Skeletal muscle cell (primary cell): ENCODE measurements around the gene FADS3.
"Not testable (repeated sequence)": the region's sequence is repeated elsewhere in the genome, so short reads cannot be mapped to it uniquely, and the experiment has no call there.

Experiments
- DNase-seq: peaks from one replicate; pipeline ENCODE4 v3.0.0-alpha.2; 2010; ENCODE audit warnings: low read depth
- H3K4me3 ChIP-seq: 2 replicates; pipeline ENCODE4 v1.5.1; 2011; ENCODE audit warnings: low read depth, mild to moderate bottlenecking, control low read depth, low read length, moderate library complexity

FADS3 gene

DNA sequence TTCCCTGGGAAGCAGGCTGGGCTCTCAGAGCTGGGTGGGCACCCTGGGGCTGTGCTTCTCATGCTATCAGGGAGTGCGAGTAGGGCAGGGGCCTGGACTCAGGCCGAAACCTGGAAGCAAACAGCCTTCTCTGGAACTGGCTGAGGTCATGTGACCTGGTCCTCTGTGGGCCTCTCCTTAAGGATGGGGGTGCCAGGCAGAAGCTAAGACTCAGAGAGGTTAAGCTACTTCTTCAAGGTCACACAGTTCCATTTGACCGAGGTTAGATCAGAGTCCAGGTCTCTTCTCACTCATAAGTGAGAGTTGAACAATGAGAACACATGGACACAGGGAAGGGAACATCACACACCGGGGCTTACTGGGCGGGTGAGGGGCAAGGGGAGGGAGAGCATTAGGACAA is 7.4 kb downstream of the FADS3 start:
- H3K4me3 ChIP-seq = no peak overlapping the region
- DNase-seq = no peak

DNA sequence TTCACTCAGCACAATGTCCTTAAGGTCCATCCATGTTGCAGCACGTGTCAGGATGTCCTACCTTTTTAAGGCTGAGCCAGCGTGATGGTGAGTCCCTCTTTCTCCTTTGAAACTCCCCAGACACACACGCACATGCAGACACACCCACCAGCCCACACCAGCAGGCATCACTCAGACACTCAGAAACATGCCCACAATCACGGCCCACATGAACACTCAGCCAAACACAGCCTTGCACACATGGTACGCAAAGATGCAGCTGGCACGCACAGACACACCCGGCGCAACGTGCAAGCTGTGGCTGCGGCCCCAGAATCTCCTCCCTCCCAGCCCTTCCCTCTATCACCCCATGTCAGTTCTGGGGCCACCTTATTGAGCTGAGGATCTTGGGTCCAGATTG is 8.0 kb downstream of the FADS3 start:
- DNase-seq = no peak
- no peak overlapping the region for H3K4me3 ChIP-seq

- no peak overlapping the region for H3K4me3 ChIP-seq
- DNase-seq = no peak
Observed at GRCh38 chr11:61882879-61883278, 8.5 kb downstream of the FADS3 start.

- DNase-seq, H3K4me3 ChIP-seq: not testable (repeated sequence)
Observed at GRCh38 chr11:61882267-61882666, 9.1 kb downstream of the FADS3 start.

DNA sequence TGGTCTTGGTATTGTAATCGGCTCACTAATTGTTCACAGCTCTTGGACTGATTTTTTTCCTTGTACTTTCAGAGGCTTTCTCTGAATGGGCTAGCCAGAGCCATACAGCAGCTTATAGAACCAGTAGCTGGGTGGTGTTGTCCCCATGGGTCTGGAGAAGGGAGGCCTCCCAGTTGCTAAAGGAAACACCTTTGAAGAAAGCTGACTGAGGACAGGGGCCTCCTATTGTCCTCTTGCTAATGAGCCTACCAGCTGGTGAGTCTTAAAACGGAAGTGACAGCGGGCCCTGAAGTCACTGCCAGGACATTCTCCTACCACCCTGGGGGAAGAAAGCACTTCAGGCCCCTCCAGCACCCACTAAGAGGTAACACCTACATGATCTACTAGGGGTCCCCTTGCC is 9.9 kb downstream of the FADS3 start:
- no peak overlapping the region for H3K4me3 ChIP-seq
- DNase-seq = no peak

GRCh38 chr11:61880454-61880853 is 10.9 kb downstream of the FADS3 start:
- H3K4me3 ChIP-seq = no peak overlapping the region
- no peak for DNase-seq

- DNase-seq = no peak
- no peak overlapping the region for H3K4me3 ChIP-seq
Observed at GRCh38 chr11:61880031-61880430, 11.3 kb downstream of the FADS3 start.

DNA sequence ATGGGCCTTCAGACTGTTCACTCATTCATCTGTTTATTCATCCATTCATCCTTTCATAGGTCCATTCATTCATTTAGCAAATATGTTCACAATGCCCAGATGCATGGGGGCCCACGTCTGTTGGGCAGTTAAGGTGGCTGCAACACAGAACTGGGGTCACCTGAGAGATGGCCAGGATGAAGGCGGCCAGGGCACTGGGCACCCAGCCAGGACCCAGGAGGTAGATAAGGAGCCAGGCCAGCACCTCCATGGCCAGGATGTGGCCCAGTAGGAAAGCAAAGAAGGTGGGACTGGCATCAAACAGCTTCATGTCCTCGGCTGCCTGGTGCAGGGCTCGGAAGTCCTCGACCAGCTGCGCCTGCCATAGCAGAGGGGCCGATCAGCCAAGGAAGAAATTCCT is 12.2 kb downstream of the FADS3 start:
- H3K4me3 ChIP-seq = no peak overlapping the region
- DNase-seq = no peak

DNA sequence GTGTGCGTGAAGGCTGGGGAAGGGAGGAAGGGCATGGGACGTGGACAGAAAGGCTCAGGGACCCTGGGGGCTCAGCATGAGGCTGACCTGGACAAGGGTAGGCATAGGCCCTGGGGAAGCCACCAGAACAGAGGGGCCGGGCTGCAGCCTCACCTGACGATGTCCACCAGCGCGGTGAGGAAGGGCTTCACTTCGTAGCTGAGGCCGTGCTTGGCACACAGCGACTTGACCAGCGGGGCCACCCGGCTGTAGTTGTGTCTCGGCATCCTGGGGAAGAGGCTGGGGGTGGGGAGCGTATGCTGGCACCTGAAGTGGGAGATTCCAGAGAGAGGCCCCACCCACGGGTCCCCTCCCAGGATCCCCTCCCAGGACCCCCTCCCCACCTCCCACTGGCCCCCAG is 15.6 kb downstream of the FADS3 start:
- no peak for DNase-seq
- H3K4me3 ChIP-seq = no peak overlapping the region

GRCh38 chr11:61874853-61875252 is 16.5 kb downstream of the FADS3 start:
- DNase-seq = no peak
- no peak overlapping the region for H3K4me3 ChIP-seq

- DNase-seq = no peak
- no peak overlapping the region for H3K4me3 ChIP-seq
Observed at GRCh38 chr11:61874377-61874809, 17.0 kb downstream of the FADS3 start.

GRCh38 chr11:61873588-61874376 is 17.6 kb downstream of the FADS3 start:
- no peak overlapping the region for H3K4me3 ChIP-seq
- no peak for DNase-seq

DNA sequence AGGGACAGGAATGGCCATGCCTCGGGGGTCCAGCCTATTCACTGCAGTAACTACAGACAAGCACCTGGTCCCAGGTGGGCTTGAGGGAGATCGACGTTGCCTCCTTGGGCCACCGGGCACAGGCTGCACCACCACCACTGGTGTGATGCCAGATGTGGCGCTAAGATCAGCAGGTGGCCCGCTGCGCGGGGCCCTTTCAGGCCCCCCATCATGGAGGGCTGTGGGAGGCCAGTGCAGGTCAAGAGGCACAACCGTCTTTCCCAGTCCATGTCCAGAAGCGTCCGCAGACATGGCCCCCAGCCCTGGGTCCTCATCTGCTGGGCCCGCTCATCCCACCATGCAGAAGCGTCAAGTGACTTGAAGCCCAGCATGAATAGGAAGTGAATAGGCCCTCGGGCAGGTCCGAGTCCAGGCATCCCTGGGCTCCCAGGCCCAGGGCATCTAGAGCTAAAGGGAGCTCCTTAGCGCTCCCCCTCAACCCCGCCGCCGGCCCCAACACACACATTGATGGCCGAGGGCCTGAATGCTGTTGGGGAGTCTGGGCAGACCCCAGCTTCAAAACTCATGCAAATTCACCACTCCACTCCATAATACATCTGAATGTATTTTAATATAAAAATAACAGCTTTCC is 18.3 kb downstream of the FADS3 start:
- no peak overlapping the region for H3K4me3 ChIP-seq
- DNase-seq = no peak

DNA sequence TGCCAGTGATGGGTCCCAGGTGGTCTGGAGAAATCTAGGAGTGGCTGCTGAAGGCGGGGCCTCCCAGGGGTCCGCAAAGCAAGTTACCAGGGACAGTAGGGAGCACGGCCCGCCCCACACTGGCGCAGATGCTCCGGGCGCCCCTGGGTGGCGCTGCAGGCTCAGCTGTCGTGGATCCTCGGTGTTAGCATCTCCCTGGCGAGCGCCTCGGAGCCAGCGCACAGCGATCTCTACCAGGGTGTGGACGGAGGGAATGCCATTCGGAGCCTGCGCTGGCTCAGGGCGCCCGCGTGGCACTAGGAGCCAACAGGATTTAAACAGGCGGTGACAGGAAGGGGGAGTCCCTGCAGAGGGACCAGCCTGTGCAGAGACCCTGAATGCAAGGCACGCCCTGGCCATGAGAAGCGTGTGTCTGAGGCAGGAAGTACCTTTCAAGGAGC is 20.2 kb downstream of the FADS3 start:
- DNase-seq = peak; percentile 46
- no peak overlapping the region for H3K4me3 ChIP-seq

DNA sequence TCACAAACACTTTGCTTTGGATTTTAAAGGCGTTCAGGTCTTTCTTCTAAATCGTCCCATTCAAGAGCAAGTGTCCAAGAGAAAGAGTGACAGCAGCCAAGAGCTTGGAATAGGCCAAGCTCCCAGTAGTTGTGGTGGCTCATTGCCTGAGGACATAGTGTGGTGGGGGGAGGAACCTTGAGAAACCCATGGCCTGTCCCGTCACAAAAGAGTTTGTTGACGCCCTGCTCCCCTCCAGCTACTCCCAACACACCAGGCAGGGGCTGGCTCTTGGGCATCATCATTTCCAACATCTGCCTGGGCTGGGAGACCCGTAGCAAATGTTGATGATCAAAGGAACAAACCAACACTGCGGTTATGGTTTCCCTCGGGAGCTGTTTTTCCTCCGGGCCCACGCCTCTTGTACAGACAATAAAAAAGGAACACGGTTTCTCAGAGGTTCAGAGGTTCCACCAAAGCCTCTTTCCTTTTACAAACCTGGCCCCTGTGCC is 20.8 kb downstream of the FADS3 start:
- DNase-seq = peak; percentile 65
- no peak overlapping the region for H3K4me3 ChIP-seq

DNA sequence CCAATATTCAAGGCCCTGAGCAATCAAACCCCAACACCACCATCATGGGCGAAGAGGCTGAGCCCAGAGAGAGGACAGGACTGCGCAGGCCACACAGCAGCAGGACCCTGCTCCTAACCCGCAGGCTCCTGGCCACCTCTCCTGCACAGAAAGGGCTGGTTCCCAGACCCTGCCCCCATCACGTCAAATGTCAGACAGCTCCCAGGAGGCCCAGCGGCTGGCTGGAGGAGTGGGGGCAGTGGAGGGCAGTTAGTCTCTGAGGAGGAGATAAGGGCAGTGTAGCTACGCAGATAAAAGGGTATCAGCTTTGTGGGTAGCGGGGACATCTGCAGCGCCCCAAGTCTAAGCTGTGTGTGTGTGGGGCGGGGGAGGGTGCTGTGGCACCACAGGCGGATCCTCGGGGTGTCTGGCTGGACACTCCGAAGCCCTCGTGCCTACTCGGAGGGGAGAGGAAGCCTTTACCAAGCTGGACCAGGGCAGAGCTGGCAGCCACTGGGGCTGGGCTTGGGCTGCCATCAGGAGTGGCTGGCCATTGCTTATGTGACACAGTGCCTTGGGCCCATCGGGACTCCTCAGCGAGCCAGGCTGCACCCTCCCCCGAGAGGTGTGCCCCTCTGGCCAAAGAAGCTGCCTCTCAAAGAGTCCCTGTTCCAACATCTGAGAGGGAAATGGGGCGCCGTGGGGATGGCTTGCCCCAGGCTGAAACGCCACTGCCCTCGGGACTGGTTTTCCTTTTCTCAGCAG is 21.5 kb downstream of the FADS3 start:
- no peak overlapping the region for H3K4me3 ChIP-seq
- DNase-seq = no peak

DNA sequence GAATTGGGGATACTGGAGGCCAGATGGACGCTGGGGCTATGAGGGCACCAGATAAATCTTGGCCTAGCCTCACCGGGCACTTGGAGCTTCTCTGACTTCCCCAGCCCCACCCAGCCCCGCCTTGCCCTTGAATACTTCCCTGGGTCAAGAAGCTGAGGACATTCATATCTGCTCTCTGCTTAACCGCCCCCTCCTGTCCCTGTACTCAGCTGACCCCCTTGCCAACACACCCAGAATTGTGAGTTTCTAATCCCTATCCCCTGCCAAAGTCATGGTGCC is 22.0 kb downstream of the FADS3 start:
- no peak for DNase-seq
- no peak overlapping the region for H3K4me3 ChIP-seq

- H3K4me3 ChIP-seq = no peak overlapping the region
- no peak for DNase-seq
Observed at GRCh38 chr11:61868571-61869428, 22.5 kb downstream of the FADS3 start.

GRCh38 chr11:61866958-61867343 is 24.4 kb downstream of the FADS3 start:
- DNase-seq = no peak
- H3K4me3 ChIP-seq = no peak overlapping the region
